Astrocyte (in vitro differentiated cells and primary cell): ENCODE measurements around the gene ZNF689.

ENCODE experiments used
- CTCF ChIP-seq: IDR thresholded peaks from 2 replicates; pipeline ENCODE4 v1.5.1; 2011; ENCODE audit warnings: low read depth, mild to moderate bottlenecking, inconsistent platforms, low read length, moderate library complexity; ENCODE audit not compliant: insufficient read depth
- EZH2 ChIP-seq: IDR thresholded peaks from 2 replicates; pipeline ENCODE4 v1.6.1; 2012; ENCODE audit warnings: mild to moderate bottlenecking, low read length, inconsistent platforms; ENCODE audit not compliant: insufficient read depth

- TF ChIP-seq CTCF = no peak
- TF ChIP-seq EZH2 = no peak
These were observed 11.6 kb upstream of the ZNF689 start for GRCh38 chr16:30621765-30622164.
